H1 (cell line): Measurements from ENCODE around the gene EPB41L4A. TPM values are rescaled to one million over a fixed set of nuclear protein-coding genes. Genes with fewer than 3 reads are reported as not detected.

Experiments used
- CTCF ChIA-PET: fragments of 300-600 bp; sonication (Branson Sonifier 250); formaldehyde crosslinking; loops from one replicate; lab custom pipeline; 2021; ENCODE audit not compliant: partially characterized antibody; lab: Charles Lee
- POLR2A ChIA-PET: fragments of 300-600 bp; sonication (Branson Sonifier 250); formaldehyde crosslinking; loops from one replicate; lab custom pipeline; 2021; ENCODE audit warnings: inconsistent platforms; ENCODE audit not compliant: partially characterized antibody; lab: Charles Lee
- DNase-seq, 2 experiments: peaks; one replicate each; pipeline versions ENCODE4 v3.0.0 to v3.0.0-alpha.2; 2010 to 2022; ENCODE audit warnings: low spot score in 2 of 2, low read depth in 1 of 2, mixed read lengths in 1 of 2
- FAIRE-seq: peaks from 2 replicates; lab custom pipeline; 2011; peaks lifted over from hg19 to GRCh38; lab: Jason Lieb, UNC
- H2AFZ ChIP-seq: 2 replicates; pipeline ENCODE4 v1.8.1; 2012; ENCODE audit warnings: low read length, inconsistent platforms
- H2AK5ac ChIP-seq: 2 replicates; pipeline ENCODE4 v1.6.1; 2013; ENCODE audit warnings: low read depth, low read length
- H2BK120ac ChIP-seq: replicated peaks from 2 replicates; pipeline ENCODE3; 2013; ENCODE audit warnings: low read depth, low read length, inconsistent platforms
- H2BK12ac ChIP-seq: 2 replicates; pipeline ENCODE4 v1.6.1; 2013; ENCODE audit warnings: low read depth, low read length
- H2BK15ac ChIP-seq: 2 replicates; pipeline ENCODE4 v1.6.1; 2013; ENCODE audit warnings: low read length
- H2BK20ac ChIP-seq: 2 replicates; pipeline ENCODE4 v1.6.1; 2013; ENCODE audit warnings: low read length
- H2BK5ac ChIP-seq: 2 replicates; pipeline ENCODE4 v1.6.1; 2013; ENCODE audit warnings: low read depth, low read length
- H3K14ac ChIP-seq: 2 replicates; pipeline ENCODE4 v1.6.1; 2013; ENCODE audit warnings: inconsistent platforms; ENCODE audit not compliant: insufficient read length
- H3K18ac ChIP-seq: 2 replicates; pipeline ENCODE4 v1.6.1; 2013; ENCODE audit warnings: low read length; ENCODE audit errors: extremely low read depth
- H3K23ac ChIP-seq: 2 replicates; pipeline ENCODE4 v1.6.1; 2013; ENCODE audit warnings: inconsistent platforms; ENCODE audit not compliant: insufficient read length
- H3K23me2 ChIP-seq: 2 replicates; pipeline ENCODE4 v1.6.1; 2013; ENCODE audit warnings: low read depth, low read length
- H3K27ac ChIP-seq: 2 replicates; pipeline ENCODE4 v1.6.1; 2011; ENCODE audit warnings: low read depth, low read length, inconsistent platforms
- H3K27me3 ChIP-seq, 4 experiments: replicated peaks in 1 of 4; 1 replicate in 1 of 4; 2 replicates in 3 of 4; pipeline versions ENCODE4 v1.6.1 to v1.8.1; 2011 to 2013; ENCODE audit warnings: low read length in 3 of 4, mild to moderate bottlenecking in 3 of 4, inconsistent platforms in 2 of 4, mixed read lengths in 2 of 4, moderate library complexity in 1 of 4; ENCODE audit not compliant: control insufficient read depth in 3 of 4, insufficient read depth in 3 of 4; ENCODE audit errors: extremely low read depth in 1 of 4
- H3K36me3 ChIP-seq, 4 experiments: 2 replicates each; pipeline versions ENCODE4 v1.6.1 to v1.8.1; 2011 to 2013; ENCODE audit warnings: mild to moderate bottlenecking in 4 of 4, low read length in 3 of 4, moderate library complexity in 2 of 4, control low read depth in 1 of 4, inconsistent platforms in 1 of 4; ENCODE audit not compliant: insufficient read depth in 4 of 4, control insufficient read depth in 2 of 4
- H3K4ac ChIP-seq: replicated peaks from 2 replicates; pipeline ENCODE3; 2013; ENCODE audit warnings: low read length, low read depth, mixed read lengths, inconsistent platforms; ENCODE audit not compliant: insufficient read length
- H3K4me1 ChIP-seq, 4 experiments: replicated peaks in 1 of 4; 1 replicate in 1 of 4; 2 replicates in 3 of 4; pipeline versions ENCODE4 v1.6.1 to v1.8.1; 2011 to 2013; ENCODE audit warnings: low read length in 3 of 4, inconsistent platforms in 2 of 4, mixed read lengths in 1 of 4; ENCODE audit not compliant: insufficient read depth in 4 of 4, control insufficient read depth in 3 of 4
- H3K4me2 ChIP-seq, 2 experiments: 2 replicates each; pipeline versions ENCODE4 v1.6.1 to v1.8.1; 2011 to 2013; ENCODE audit warnings: low read depth in 2 of 2, low read length in 2 of 2, control low read depth in 1 of 2, inconsistent platforms in 1 of 2, mild to moderate bottlenecking in 1 of 2; ENCODE audit not compliant: insufficient read depth in 1 of 2
- H3K4me3 ChIP-seq, 4 experiments: fragments of 200-600, 300-600 bp in 1 of 4; sonication (generic), shearing (Covaris generic), sonication (Bioruptor Twin) in 1 of 4; 2 replicates each; pipeline versions ENCODE4 v1.5.1 to v1.8.1; 2011 to 2016; ENCODE audit warnings: low read length in 4 of 4, low read depth in 3 of 4, control low read depth in 2 of 4, inconsistent platforms in 2 of 4, mild to moderate bottlenecking in 2 of 4, mixed read lengths in 1 of 4, moderate library complexity in 1 of 4; ENCODE audit not compliant: insufficient read depth in 2 of 4; ENCODE audit errors: extremely low read depth in 1 of 4
- H3K56ac ChIP-seq: replicated peaks from 2 replicates; pipeline ENCODE3; 2013; ENCODE audit warnings: low read depth, mild to moderate bottlenecking, mixed read lengths, low read length, inconsistent platforms; ENCODE audit not compliant: insufficient read length
- H3K79me1 ChIP-seq: 2 replicates; pipeline ENCODE4 v1.6.1; 2013; ENCODE audit warnings: low read depth, low read length, control low read depth
- H3K79me2 ChIP-seq, 2 experiments: 2 replicates each; pipeline versions ENCODE4 v1.6.1 to v1.8.1; 2012 to 2013; ENCODE audit warnings: low read length in 2 of 2, mild to moderate bottlenecking in 2 of 2, inconsistent platforms in 1 of 2; ENCODE audit not compliant: insufficient read depth in 2 of 2, control insufficient read depth in 1 of 2
- H3K9ac ChIP-seq, 4 experiments: replicated peaks in 1 of 4; 1 replicate in 1 of 4; 2 replicates in 3 of 4; pipeline versions ENCODE4 v1.6.1 to v1.8.1; 2011 to 2013; ENCODE audit warnings: low read depth in 3 of 4, low read length in 3 of 4, control low read depth in 2 of 4, mild to moderate bottlenecking in 2 of 4, moderate library complexity in 2 of 4, inconsistent platforms in 1 of 4; ENCODE audit errors: extremely low read depth in 1 of 4
- H3K9me3 ChIP-seq, 2 experiments: 2 replicates each; pipeline versions ENCODE4 v1.6.1 to v1.8.1; 2012 to 2013; ENCODE audit warnings: mild to moderate bottlenecking in 2 of 2, moderate library complexity in 2 of 2, control low read depth in 1 of 2, inconsistent platforms in 1 of 2, low read depth in 1 of 2, low read length in 1 of 2, mixed read lengths in 1 of 2; ENCODE audit not compliant: insufficient read depth in 2 of 2
- H4K20me1 ChIP-seq, 2 experiments: replicated peaks in 1 of 2; 2 replicates each; pipeline versions ENCODE3 to v1.8.1; 2011 to 2013; ENCODE audit warnings: inconsistent platforms in 2 of 2, low read length in 2 of 2, mild to moderate bottlenecking in 1 of 2; ENCODE audit not compliant: insufficient read depth in 2 of 2, control insufficient read depth in 1 of 2
- H4K5ac ChIP-seq: 2 replicates; pipeline ENCODE4 v1.6.1; 2013; ENCODE audit warnings: low read length, low read depth, mixed read lengths, inconsistent platforms; ENCODE audit not compliant: insufficient read length
- H4K8ac ChIP-seq: 2 replicates; pipeline ENCODE4 v1.8.0; 2013; ENCODE audit warnings: mild to moderate bottlenecking, moderate library complexity, low read length, inconsistent platforms; ENCODE audit not compliant: insufficient read depth; ENCODE audit errors: extremely low read depth
- H4K91ac ChIP-seq: replicated peaks from 2 replicates; pipeline ENCODE3; 2013; ENCODE audit warnings: low read length, mixed read lengths, inconsistent platforms; ENCODE audit not compliant: insufficient read length
- FOSL1 ChIP-seq: IDR thresholded peaks from 2 replicates; pipeline ENCODE4 v1.6.1; 2011; ENCODE audit warnings: mild to moderate bottlenecking, low read depth, low read length, moderate library complexity; ENCODE audit not compliant: insufficient read depth
- NANOG ChIP-seq: IDR thresholded peaks from 2 replicates; pipeline ENCODE4 v1.6.1; 2011; ENCODE audit warnings: low read length, low read depth, mild to moderate bottlenecking, inconsistent platforms; ENCODE audit not compliant: insufficient read depth, poor library complexity, severe bottlenecking
- TAF1 ChIP-seq: IDR thresholded peaks from 2 replicates; pipeline ENCODE4 v1.6.1; 2011; ENCODE audit warnings: mild to moderate bottlenecking, low read depth, low read length
- WGBS, 2 experiments: shearing (Covaris generic) in 1 of 2; methylation state at CpG; one replicate each; pipeline versions ENCODE4 v1.1.6 to v1.1.7; 2013 to 2015; ENCODE audit warnings: low lambda C conversion rate in 2 of 2, mixed read lengths in 2 of 2, inconsistent platforms in 1 of 2, low coverage in 1 of 2, missing lambda C conversion rate in 1 of 2; ENCODE audit not compliant: insufficient replicate concordance in 2 of 2, insufficient coverage in 1 of 2, insufficient read length in 1 of 2; ENCODE audit errors: extremely low coverage in 1 of 2, missing lambda C conversion rate in 1 of 2; 5-methylcytosine and 5-hydroxymethylcytosine counted together
- polyA plus RNA-seq, 7 experiments: library from polyadenylated mRNA; depleted of rRNA in 3 of 7; stranded (reverse) in 5 of 7; unstranded in 2 of 7; fragments of >200 nt in 5 of 7; fragments of 200-250 nt in 2 of 7; gene quantifications; 1 replicate in 5 of 7; 2 replicates in 1 of 7; 4 replicates in 1 of 7; pipeline versions ENCODE4 v1.2.1 to v1.2.3, GENCODE V29; 2011 to 2013; ENCODE audit warnings: missing spikeins in 2 of 7, mixed read lengths in 2 of 7
- total RNA-seq: library from RNA; stranded (reverse); fragmentation: NEBNext Ultra II Directional; extraction: Animal tissue kit (Norgen Biotek cat#: 25700); gene quantifications from 2 replicates; pipeline ENCODE4 v1.2.1, GENCODE V29; 2021

Gene EPB41L4A
- total and polyA plus RNA-seq, 2 of the 8 experiments (the other 6 are each of a cell fraction or from before 2014, with no cell fraction given) = 1.6 to 4.6 TPM

- Histone ChIP-seq H3K36me3 (no peaks in the 10 kb centered on the region; a peak in 1 of 8 replicates), H3K23me2 (no peaks in the 10 kb centered on the region), H3K14ac (no peak overlapping the region), H3K79me1 (no peaks in the 10 kb centered on the region), H2AK5ac (no peak overlapping the region), H2BK120ac (no peak overlapping the region), H2BK5ac (no peak overlapping the region), H4K5ac (no peak overlapping the region), H3K4me1 (peaks cover 0 to 4% (median 2%) of the 10 kb centered on the region in 4 experiments; a peak in 3 of 7 replicates), H3K4me3 (no peak overlapping the region), H2BK12ac (no peak overlapping the region), H3K4ac (no peak overlapping the region), H3K56ac (no peak overlapping the region), H4K8ac (no peak overlapping the region), H3K9me3 (no peaks in the 10 kb centered on the region), H3K18ac (no peak overlapping the region), H3K79me2 (no peaks in the 10 kb centered on the region), H2BK15ac (no peak overlapping the region), H3K9ac (no peak overlapping the region), H3K27ac (no peak overlapping the region), H3K27me3 (no peaks in the 10 kb centered on the region), H2AFZ (no peak overlapping the region), H4K91ac (no peak overlapping the region), H2BK20ac (no peak overlapping the region), H3K23ac (no peak overlapping the region), H3K4me2 (no peak overlapping the region), H4K20me1 (no peaks in the 10 kb centered on the region)
- no peak for FAIRE-seq
- WGBS, 2 experiments = 71% methylated on average over 2 of the region's 2 CpGs; no CpG with 5 or more reads in 1 of the 2 experiments
- POLR2A ChIA-PET = no interaction called here
- DNase-seq = no peak
- CTCF ChIA-PET = interaction anchor here (1.2 to 1.7 kb wide), 4 partner anchors 13 to 52 kb away, joined by 3 to 7 read pairs (median 4); no protein-coding TSS in a partner anchor
- TF ChIP-seq NANOG (no peak), FOSL1 (no peak), TAF1 (no peak)
These were observed 103.1 kb downstream of the EPB41L4A start for GRCh38 chr5:112316006-112316405.
